ENCODE measurements around the gene SLF2. TPM values are rescaled to one million over a fixed set of nuclear protein-coding genes. Genes with fewer than 3 reads are reported as not detected.

The SLF2 gene, protein sequence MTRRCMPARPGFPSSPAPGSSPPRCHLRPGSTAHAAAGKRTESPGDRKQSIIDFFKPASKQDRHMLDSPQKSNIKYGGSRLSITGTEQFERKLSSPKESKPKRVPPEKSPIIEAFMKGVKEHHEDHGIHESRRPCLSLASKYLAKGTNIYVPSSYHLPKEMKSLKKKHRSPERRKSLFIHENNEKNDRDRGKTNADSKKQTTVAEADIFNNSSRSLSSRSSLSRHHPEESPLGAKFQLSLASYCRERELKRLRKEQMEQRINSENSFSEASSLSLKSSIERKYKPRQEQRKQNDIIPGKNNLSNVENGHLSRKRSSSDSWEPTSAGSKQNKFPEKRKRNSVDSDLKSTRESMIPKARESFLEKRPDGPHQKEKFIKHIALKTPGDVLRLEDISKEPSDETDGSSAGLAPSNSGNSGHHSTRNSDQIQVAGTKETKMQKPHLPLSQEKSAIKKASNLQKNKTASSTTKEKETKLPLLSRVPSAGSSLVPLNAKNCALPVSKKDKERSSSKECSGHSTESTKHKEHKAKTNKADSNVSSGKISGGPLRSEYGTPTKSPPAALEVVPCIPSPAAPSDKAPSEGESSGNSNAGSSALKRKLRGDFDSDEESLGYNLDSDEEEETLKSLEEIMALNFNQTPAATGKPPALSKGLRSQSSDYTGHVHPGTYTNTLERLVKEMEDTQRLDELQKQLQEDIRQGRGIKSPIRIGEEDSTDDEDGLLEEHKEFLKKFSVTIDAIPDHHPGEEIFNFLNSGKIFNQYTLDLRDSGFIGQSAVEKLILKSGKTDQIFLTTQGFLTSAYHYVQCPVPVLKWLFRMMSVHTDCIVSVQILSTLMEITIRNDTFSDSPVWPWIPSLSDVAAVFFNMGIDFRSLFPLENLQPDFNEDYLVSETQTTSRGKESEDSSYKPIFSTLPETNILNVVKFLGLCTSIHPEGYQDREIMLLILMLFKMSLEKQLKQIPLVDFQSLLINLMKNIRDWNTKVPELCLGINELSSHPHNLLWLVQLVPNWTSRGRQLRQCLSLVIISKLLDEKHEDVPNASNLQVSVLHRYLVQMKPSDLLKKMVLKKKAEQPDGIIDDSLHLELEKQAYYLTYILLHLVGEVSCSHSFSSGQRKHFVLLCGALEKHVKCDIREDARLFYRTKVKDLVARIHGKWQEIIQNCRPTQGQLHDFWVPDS
- 6.9 and 9.9 TPM in 2 replicates for total RNA-seq

GRCh38 chr10:100912605-100913469, at the start of gene SLF2:
TSS of gene SLF2 (plus strand) at chr10:100912963. CDS start at chr10:100913111, 148 bp downstream.

DNA sequence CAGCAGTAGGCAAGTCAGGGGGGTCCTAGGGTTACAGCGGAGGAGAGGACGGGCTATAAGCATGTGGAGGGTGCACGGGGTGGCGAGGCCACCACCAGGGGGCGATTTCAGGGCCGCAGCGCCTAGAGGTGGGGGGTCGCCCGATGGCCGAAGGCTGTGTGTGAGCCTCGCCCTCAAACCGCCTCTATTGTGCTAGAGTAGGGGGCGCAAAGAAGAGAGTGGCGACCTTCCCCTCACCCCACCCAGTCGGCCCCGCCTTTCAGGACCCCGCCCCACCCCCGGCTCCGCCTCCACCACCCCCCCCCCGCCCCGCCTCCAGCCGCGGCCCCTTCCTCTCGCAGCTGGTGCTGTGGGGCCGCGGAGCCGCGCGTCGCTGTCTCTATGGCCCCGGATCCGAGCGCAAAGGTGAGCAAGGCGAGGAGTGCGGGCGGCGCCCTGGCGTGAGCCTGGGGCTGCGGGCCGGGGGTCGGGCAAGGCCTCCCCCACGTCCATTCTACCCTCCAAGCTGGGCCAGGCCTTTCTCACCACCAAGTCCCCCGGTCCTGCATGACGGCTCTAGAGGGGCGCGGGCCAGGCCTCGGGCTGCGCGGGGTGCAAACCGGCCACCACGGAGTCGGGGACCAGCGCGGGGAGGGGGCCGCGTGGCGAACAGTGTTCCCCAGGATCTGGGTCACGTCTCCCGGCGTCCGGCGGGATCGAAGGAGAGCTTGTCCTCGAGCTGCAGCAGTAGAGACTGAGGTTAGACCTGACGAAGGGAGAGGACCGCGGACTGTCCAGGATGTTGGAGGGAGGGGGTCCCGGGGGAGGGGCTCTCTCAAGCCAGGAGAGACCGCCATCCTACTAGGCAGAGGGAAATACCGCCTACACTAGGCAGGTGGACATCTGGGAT, 56.7 kb downstream of the SLF2 start, which contains the start of gene SEMA4G:
Gene SEMA4G (plus strand): TSS at position 318 of the 889 bp plus-strand sequence. CDS start 3,409 bp downstream, outside the sequence.

DNA sequence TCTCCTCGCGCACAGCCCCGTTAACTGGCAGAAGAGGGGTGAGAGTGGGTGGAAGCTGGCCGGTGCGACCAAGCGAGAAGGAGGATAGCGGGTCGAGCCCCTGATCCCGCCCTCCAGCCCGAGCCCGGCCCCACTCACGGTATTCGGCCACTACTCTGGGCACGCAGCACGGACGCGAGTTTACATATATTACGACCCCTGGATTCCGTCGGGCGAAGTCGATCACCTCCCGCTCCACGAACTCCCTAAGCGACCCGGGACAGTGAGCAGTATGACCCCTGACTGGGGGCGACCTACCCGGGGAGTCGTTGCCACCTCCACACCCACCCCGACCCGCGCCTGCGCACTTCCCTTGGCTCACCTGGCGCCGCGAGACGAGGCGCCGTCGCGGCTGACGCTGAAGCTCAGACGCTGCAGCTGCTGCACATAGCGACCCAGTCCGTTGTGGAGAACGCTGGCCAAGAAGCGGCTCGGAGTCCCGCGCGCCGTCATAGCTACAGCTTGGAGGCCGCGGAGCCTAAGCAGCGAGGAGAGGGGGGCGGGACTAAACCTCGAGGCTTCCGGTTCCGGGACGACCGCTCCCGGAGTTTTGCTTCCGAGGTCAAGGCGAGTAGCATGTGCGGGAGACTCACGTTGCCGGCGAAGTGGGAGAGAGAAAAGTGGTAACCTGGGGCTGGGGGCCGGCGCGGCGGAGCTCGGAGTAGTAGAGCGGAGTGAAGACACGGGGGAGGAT, 74.4 kb downstream of the SLF2 start, which contains the start of the genes MRPL43 and TWNK:
Gene MRPL43 (minus strand): TSS at position 546 of the 733 bp plus-strand sequence. CDS start 54 bp downstream, at position 492.
Gene TWNK (plus strand): TSS at position 592 of the 733 bp plus-strand sequence. CDS start 668 bp downstream, outside the sequence.

GRCh38 chr10:100999742-101000126, 87.0 kb downstream of the SLF2 start, which contains the start of gene LZTS2:
TSS of gene LZTS2 (plus strand) at chr10:100999808. CDS start at chr10:101002539, 2,731 bp downstream.

Other genes starting within 250 kb of the SLF2 start
- not detected in 2 replicates for gene PAX2, start 167.4 kb upstream of the SLF2 start, total RNA-seq
- 0.81 and 4.2 TPM in 2 replicates for gene SEMA4G, start 56.5 kb downstream of the SLF2 start, total RNA-seq
- 75.7 and 78.3 TPM in 2 replicates for gene MRPL43, start 74.5 kb downstream of the SLF2 start, total RNA-seq
- 6.5 and 12.0 TPM in 2 replicates for gene TWNK, start 74.6 kb downstream of the SLF2 start, total RNA-seq
- gene LZTS2, start 86.8 kb downstream of the SLF2 start, total RNA-seq, result 70.3 and 89.7 TPM in 2 replicates
- 0.54 and 1.3 TPM in 2 replicates for gene PDZD7, start 118.2 kb downstream of the SLF2 start, total RNA-seq
- 38.3 and 42.1 TPM in 2 replicates for gene SFXN3, start 118.3 kb downstream of the SLF2 start, total RNA-seq
- 21.2 and 57.8 TPM in 2 replicates for gene KAZALD1, start 149.0 kb downstream of the SLF2 start, total RNA-seq
- gene TLX1, start 218.3 kb downstream of the SLF2 start, total RNA-seq, result not detected in 2 replicates

Data from cardiac atrium fibroblast (primary cell).